Heart left ventricle (tissue), 16 donors: ENCODE measurements around the gene XYLT1. TPM values are rescaled to one million over a fixed set of nuclear protein-coding genes. Genes with fewer than 3 reads are reported as not detected.

ENCODE experiments used
- ATAC-seq, 4 donors: fragments of 200-7000 bp; cut with Tn5 transposase; one replicate each; pipeline ENCODE4 v1.9.1; 2020 to 2022; ENCODE audit warnings: moderate library complexity in 4 of 4, mild to moderate bottlenecking in 3 of 4, moderate number of reproducible peaks in 1 of 4
- DNase-seq, 5 donors: peaks; one replicate each; pipeline ENCODE4 v3.0.0-alpha.2; 2020
- H3K27ac ChIP-seq, 12 donors: fragments of 200-600 bp; sonication (generic) in 4 of 12; one replicate each; pipeline versions ENCODE4 v1.5.0 to v1.8.0; 2016 to 2022; ENCODE audit warnings: mild to moderate bottlenecking in 2 of 12
- H3K27me3 ChIP-seq, 9 donors: fragments of 200-600 bp; sonication (generic) in 2 of 9; one replicate each; pipeline versions ENCODE4 v1.5.1 to v1.8.0; 2016 to 2022; ENCODE audit warnings: mild to moderate bottlenecking in 3 of 9
- H3K36me3 ChIP-seq, 9 donors: fragments of 200-600 bp; sonication (generic) in 2 of 9; one replicate each; pipeline versions ENCODE4 v1.5.0 to v1.8.0; 2018 to 2022; ENCODE audit warnings: mild to moderate bottlenecking in 2 of 9
- H3K4me1 ChIP-seq, 12 donors: fragments of 200-600 bp; sonication (generic) in 4 of 12; one replicate each; pipeline versions ENCODE4 v1.5.0 to v1.8.0; 2016 to 2022; ENCODE audit warnings: mild to moderate bottlenecking in 3 of 12
- H3K4me3 ChIP-seq, 12 donors: fragments of 200-600 bp; sonication (generic) in 4 of 12; one replicate each; pipeline versions ENCODE4 v1.5.0 to v1.8.0; 2017 to 2022; ENCODE audit warnings: mild to moderate bottlenecking in 9 of 12, moderate library complexity in 4 of 12
- H3K9me3 ChIP-seq, 12 donors: fragments of 200-600 bp; sonication (generic) in 4 of 12; one replicate each; pipeline versions ENCODE4 v1.5.0 to v1.8.0; 2016 to 2022; ENCODE audit warnings: mild to moderate bottlenecking in 1 of 12
- POLR2A ChIP-seq, 2 donors: fragments of 450-650 bp; IDR thresholded peaks; one replicate each; pipeline ENCODE4 v1.6.1; 2017; ENCODE audit warnings: antibody characterized with exemption in 2 of 2, mild to moderate bottlenecking in 2 of 2, moderate library complexity in 2 of 2
- WGBS, 4 donors: extraction: QIAGEN DNeasy Blood & Tissue Kit in 2 of 4; methylation state at CpG; one replicate each; pipeline versions ENCODE4 v1.1.5 to v1.1.7; 2013 to 2018; 5-methylcytosine and 5-hydroxymethylcytosine counted together
- intact Hi-C, 10 donors: fragments of 100-400 bp; cut with DNase I; formaldehyde crosslinking; loops; one replicate each; pipeline versions ENCODE4 v1.11.1 to v1.14.2; 2022
- polyA plus RNA-seq, 2 donors: library from polyadenylated mRNA; stranded (reverse); fragments of 200-250 nt; gene quantifications; one replicate each; pipeline ENCODE4 v1.2.3, GENCODE V29; 2013
- total RNA-seq, 9 donors: library from RNA; depleted of rRNA in 2 of 9; stranded (reverse); fragments of >200 nt in 2 of 9; fragmentation: NEBNext Ultra II Directional in 3 of 9; extraction: Animal tissue kit (Norgen Biotek cat#: 25700) in 3 of 9; gene quantifications; one replicate each; pipeline versions ENCODE4 v1.1.0 to v1.2.4, GENCODE V29; 2016 to 2023
- TF ChIP-seq, protein P1 (sequence below), 12 donors: fragments of 200-600 bp; sonication (generic) in 4 of 12; IDR thresholded peaks; one replicate each; pipeline versions ENCODE4 v1.5.0 to v1.8.0; 2018 to 2022; ENCODE audit warnings: antibody characterized with exemption in 12 of 12, mild to moderate bottlenecking in 5 of 12
- donor health status: ischemic (EF 13 %, LVEDD 7.1; RV severe dilation, severe dysfunction).
- donor health status: healthy with polysubstance abuse.
- donor health status: DM: no; HTN: yes; CAD: no.
- donor health status: DM: no; HTN: no; CAD: no.
- donor health status: ischemic (EF 25% LVEDD 6.9; RV normal size, moderate dysfunction).
- donor health status: ischemic (EF 25% LVEDD 5.7; RV mildly dilated, moderate dysfunction).
- donor health status: healthy.
- donor health status: DM: yes; HTN: yes; CAD: no.
- donor health status: ischemic (EF 35%, LVEDD 5.7; RV mildly dilated, moderate dysfunction).
- donor health status: nonischemic (EF 11% LVEDD 7.7; RV severe dilation, severe dysfunction).
- donor health status: DM: yes; HTN: yes; CAD: no.
- donor health status: PGD.
- donor health status: ischemic (EF 29% LVEDD 5.4; RV normal size, mild dysfunction).
- donor health status: nonischemic (EF 23%, LVEDD 6.1; RV moderate dilation, normal function).

XYLT1 gene
- total and polyA plus RNA-seq, 11 donors, result 0.46 to 12.3 (median 2.4) TPM

DNA sequence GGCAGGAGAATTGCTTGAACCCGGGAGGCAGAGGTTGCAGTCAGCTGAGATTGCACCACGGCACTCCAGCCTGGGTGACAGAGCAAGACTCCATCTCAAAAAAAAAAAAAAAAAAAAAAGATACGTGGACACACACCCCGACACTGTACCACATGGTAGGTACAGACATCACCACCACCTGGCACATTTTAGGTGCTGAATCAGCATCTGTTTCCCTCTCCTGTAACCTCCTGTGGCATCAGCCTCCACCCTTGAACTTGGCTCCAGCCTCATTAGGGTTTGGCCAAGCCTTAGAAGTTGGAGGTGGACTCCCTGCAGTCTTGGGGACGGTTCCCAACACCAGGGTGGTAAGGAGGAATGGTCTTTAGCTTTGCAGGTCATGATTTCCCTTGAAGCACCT, 46.0 kb downstream of the XYLT1 start:
- Histone ChIP-seq H3K9me3 (peaks cover 0 to 8% (median 0%) of the 10 kb centered on the region in 12 donors), H3K4me1 (no peaks in the 10 kb centered on the region), H3K27me3 (no peaks in the 10 kb centered on the region), H3K4me3 (no peak overlapping the region), H3K36me3 (no peaks in the 10 kb centered on the region), H3K27ac (no peak overlapping the region)
- no peak for TF ChIP-seq POLR2A (IDR thresholded peaks at IDR 0.05)
- TF ChIP-seq, protein P1, sequence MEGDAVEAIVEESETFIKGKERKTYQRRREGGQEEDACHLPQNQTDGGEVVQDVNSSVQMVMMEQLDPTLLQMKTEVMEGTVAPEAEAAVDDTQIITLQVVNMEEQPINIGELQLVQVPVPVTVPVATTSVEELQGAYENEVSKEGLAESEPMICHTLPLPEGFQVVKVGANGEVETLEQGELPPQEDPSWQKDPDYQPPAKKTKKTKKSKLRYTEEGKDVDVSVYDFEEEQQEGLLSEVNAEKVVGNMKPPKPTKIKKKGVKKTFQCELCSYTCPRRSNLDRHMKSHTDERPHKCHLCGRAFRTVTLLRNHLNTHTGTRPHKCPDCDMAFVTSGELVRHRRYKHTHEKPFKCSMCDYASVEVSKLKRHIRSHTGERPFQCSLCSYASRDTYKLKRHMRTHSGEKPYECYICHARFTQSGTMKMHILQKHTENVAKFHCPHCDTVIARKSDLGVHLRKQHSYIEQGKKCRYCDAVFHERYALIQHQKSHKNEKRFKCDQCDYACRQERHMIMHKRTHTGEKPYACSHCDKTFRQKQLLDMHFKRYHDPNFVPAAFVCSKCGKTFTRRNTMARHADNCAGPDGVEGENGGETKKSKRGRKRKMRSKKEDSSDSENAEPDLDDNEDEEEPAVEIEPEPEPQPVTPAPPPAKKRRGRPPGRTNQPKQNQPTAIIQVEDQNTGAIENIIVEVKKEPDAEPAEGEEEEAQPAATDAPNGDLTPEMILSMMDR (IDR thresholded peaks at IDR 0.05), result no peak
- intact Hi-C loops, result no loop called here
- 91 to 94% (median 94%) methylated on average over 5 of the region's 5 CpGs for WGBS, 4 donors
- DNase-seq, result no peak
- ATAC-seq, result no peak

DNA sequence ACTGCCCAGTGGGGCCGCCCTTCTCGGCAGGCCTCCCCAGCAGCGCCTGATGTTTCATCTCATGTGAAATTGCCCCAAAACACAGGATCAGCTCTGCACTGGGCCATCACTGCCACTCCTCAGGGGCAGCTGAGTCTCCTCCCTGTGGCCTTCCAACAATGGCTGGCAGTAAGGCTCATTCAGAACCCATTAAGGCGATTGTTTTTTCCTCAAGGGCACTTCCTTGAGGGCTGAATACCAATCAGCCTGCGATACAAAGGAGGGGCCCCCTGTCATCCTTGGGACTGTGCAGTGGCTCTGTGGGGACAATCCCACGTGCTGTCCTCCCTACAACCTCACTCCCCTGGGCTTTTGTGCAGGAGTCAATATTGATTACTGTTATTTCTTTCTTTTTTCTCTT, 47.5 kb downstream of the XYLT1 start:
- TF ChIP-seq POLR2A (IDR thresholded peaks at IDR 0.05), result no peak
- TF ChIP-seq, protein P1 (IDR thresholded peaks at IDR 0.05), result no peak
- Histone ChIP-seq H3K4me3 (no peak overlapping the region), H3K4me1 (no peaks in the 10 kb centered on the region), H3K9me3 (peaks cover 0 to 8% (median 0%) of the 10 kb centered on the region in 12 donors), H3K36me3 (no peaks in the 10 kb centered on the region), H3K27me3 (no peaks in the 10 kb centered on the region), H3K27ac (no peak overlapping the region)
- 77 to 85% (median 80%) methylated on average over 6 of the region's 6 CpGs for WGBS, 4 donors
- ATAC-seq, result no peak
- no peak for DNase-seq
- intact Hi-C loops, result no loop called here

DNA sequence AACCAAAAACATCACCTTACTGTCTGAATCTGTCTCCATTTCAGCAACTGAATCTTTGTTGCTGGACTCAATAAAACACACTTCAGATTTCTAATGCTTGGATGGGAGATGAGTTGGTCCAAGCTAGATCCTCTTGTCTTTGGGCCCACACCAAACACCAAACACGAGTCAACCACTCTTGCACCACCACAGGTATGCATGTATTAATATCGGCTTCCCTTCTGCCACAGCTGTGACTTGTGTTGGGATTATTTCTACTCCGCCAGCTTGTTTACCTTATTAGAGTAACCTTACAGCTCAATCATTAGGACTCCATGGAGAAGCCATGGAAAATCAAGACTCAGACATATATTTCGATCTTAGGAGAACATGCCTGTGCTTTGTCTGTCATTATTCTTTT, 49.9 kb downstream of the XYLT1 start:
- WGBS, 4 donors, result 81 to 99% (median 90%) methylated on average over 4 of the region's 4 CpGs
- DNase-seq, result no peak
- intact Hi-C loops, result no loop called here

GRCh38 chr16:17419266-17419665, 51.5 kb downstream of the XYLT1 start:
- H3K9me3 ChIP-seq, result peaks cover 0 to 8% (median 0%) of the 10 kb centered on the region in 12 donors
- WGBS, 4 donors, result 85 to 98% (median 94%) methylated on average over 4 of the region's 4 CpGs
- no peaks in the 10 kb centered on the region for H3K27me3 ChIP-seq
- no peak overlapping the region for H3K4me3 ChIP-seq
- intact Hi-C loops, result loop anchor here in 1 of 10 donors (10.0 kb wide), 1 partner anchor 554 kb away; no protein-coding TSS in a partner anchor
- ATAC-seq (no peak), DNase-seq (no peak)
- H3K4me1 ChIP-seq, result peaks cover 0 to 24% (median 1%) of the 10 kb centered on the region in 12 donors
- no peak overlapping the region for H3K27ac ChIP-seq
- H3K36me3 ChIP-seq, result no peaks in the 10 kb centered on the region
- TF ChIP-seq POLR2A (IDR thresholded peaks at IDR 0.05), result no peak
- TF ChIP-seq, protein P1 (IDR thresholded peaks at IDR 0.05), result no peak

More for the DNA sequence above, 49.9 kb downstream of the XYLT1 start:
- no peak overlapping the region for H3K4me3 ChIP-seq
- TF ChIP-seq, protein P1 (IDR thresholded peaks at IDR 0.05), result no peak
- no peak for TF ChIP-seq POLR2A (IDR thresholded peaks at IDR 0.05)
- no peaks in the 10 kb centered on the region for H3K36me3 ChIP-seq
- H3K27ac ChIP-seq, result no peak overlapping the region
- ATAC-seq, result no peak
- H3K4me1 ChIP-seq, result peaks cover 0 to 16% (median 1%) of the 10 kb centered on the region in 12 donors
- H3K9me3 ChIP-seq, result peaks cover 0 to 8% (median 0%) of the 10 kb centered on the region in 12 donors
- H3K27me3 ChIP-seq, result no peaks in the 10 kb centered on the region
